Transverse colon (tissue), 3 donors: ENCODE measurements around the gene PAPOLA.

Experiments used
- CTCF ChIP-seq, 5 experiments: fragments of 200-600 bp in 3 of 5; fragments of 450-650 bp in 2 of 5; sonication (generic) in 3 of 5; IDR thresholded peaks; 1 replicate in 2 of 5; 2 replicates in 3 of 5; pipeline ENCODE4 v1.5.1; 2016 to 2017; ENCODE audit warnings: antibody characterized with exemption in 5 of 5, inconsistent platforms in 3 of 5, mild to moderate bottlenecking in 2 of 5, moderate library complexity in 1 of 5
- EP300 ChIP-seq: sonication (generic); formaldehyde crosslinking; IDR thresholded peaks from one replicate; pipeline ENCODE4 v1.6.1; 2017; ENCODE audit warnings: antibody characterized with exemption, low read depth
- POLR2A ChIP-seq: fragments of 450-650 bp; IDR thresholded peaks from one replicate; pipeline ENCODE4 v1.6.1; 2016; ENCODE audit warnings: antibody characterized with exemption, mild to moderate bottlenecking, moderate library complexity

- TF ChIP-seq CTCF (IDR thresholded peaks at IDR 0.05) (no peak), POLR2A (no peak), EP300 (no peak)
Observed at GRCh38 chr14:96616161-96616721, 114.1 kb downstream of the PAPOLA start.
